Iris pigment epithelial cell (primary cell): ENCODE data around the gene TRPM5.

Source experiments
- DNase-seq: peaks from one replicate; pipeline ENCODE4 v3.0.0-alpha.2; 2011; ENCODE audit warnings: low read depth

TRPM5 gene

GRCh38 chr11:2402890-2403645 lies 41.2 kb downstream of the TRPM5 start:
- DNase-seq = no peak

- DNase-seq = no peak
Observed at GRCh38 chr11:2402106-2402505, 42.2 kb downstream of the TRPM5 start.

- no peak for DNase-seq
Observed at GRCh38 chr11:2401436-2401984, 42.8 kb downstream of the TRPM5 start.

GRCh38 chr11:2400762-2401435 lies 43.4 kb downstream of the TRPM5 start:
- DNase-seq = no peak

- peak; percentile 100 for DNase-seq
Observed at GRCh38 chr11:2400069-2400761, 44.1 kb downstream of the TRPM5 start, which contains the start of gene TSSC4. Gene TSSC4 (plus strand): TSS chr11:2400750. CDS start chr11:2402634, 1,884 bp downstream.

- DNase-seq = peak; percentile 42
Observed at GRCh38 chr11:2399488-2400068, 44.7 kb downstream of the TRPM5 start.

- DNase-seq = no peak
Observed at GRCh38 chr11:2398664-2399355, 45.5 kb downstream of the TRPM5 start.

- DNase-seq = no peak
Observed at GRCh38 chr11:2397005-2397404, 47.3 kb downstream of the TRPM5 start.

- no peak for DNase-seq
Observed at GRCh38 chr11:2396471-2396870, 47.8 kb downstream of the TRPM5 start.

- no peak for DNase-seq
Observed at GRCh38 chr11:2395856-2396255, 48.5 kb downstream of the TRPM5 start.

GRCh38 chr11:2395211-2395730 lies 49.0 kb downstream of the TRPM5 start:
- no peak for DNase-seq

GRCh38 chr11:2394818-2395105 lies 49.6 kb downstream of the TRPM5 start:
- no peak for DNase-seq
